Right lobe of liver (tissue), 6 donors: ENCODE measurements around the gene HOATZ. TPM values are rescaled to one million over a fixed set of nuclear protein-coding genes. Genes with fewer than 3 reads are reported as not detected.
A peak's percentile ranks its signal among the peaks of the same experiment; 100 is the strongest.

Experiments used
- ATAC-seq, 4 donors: fragments of 200-7000 bp; cut with Tn5 transposase; one replicate each; pipeline ENCODE4 v1.9.1; 2020; ENCODE audit warnings: mild to moderate bottlenecking in 4 of 4, moderate library complexity in 4 of 4
- DNase-seq, 3 donors: peaks; one replicate each; pipeline ENCODE4 v3.0.0-alpha.2; 2020
- H3K27ac ChIP-seq, 3 donors: fragments of 200-600 bp; one replicate each; pipeline ENCODE4 v1.8.0; 2022
- H3K27me3 ChIP-seq, 2 donors: fragments of 200-600 bp; one replicate each; pipeline ENCODE4 v1.8.0; 2022
- H3K36me3 ChIP-seq, 4 donors: fragments of 200-600 bp; sonication (generic) in 1 of 4; one replicate each; pipeline versions ENCODE4 v1.5.1 to v1.8.0; 2017 to 2022; ENCODE audit warnings: control low read depth in 1 of 4
- H3K4me1 ChIP-seq, 4 donors: fragments of 200-600 bp; sonication (generic) in 1 of 4; one replicate each; pipeline versions ENCODE4 v1.5.1 to v1.8.0; 2017 to 2022; ENCODE audit warnings: control low read depth in 1 of 4
- H3K4me3 ChIP-seq, 3 donors: fragments of 200-600 bp; one replicate each; pipeline ENCODE4 v1.8.0; 2022
- H3K9me3 ChIP-seq, 4 donors: fragments of 200-600 bp; sonication (generic) in 1 of 4; one replicate each; pipeline versions ENCODE4 v1.5.1 to v1.8.0; 2017 to 2022; ENCODE audit warnings: control low read depth in 1 of 4
- POLR2A ChIP-seq: fragments of 450-650 bp; IDR thresholded peaks from one replicate; pipeline ENCODE4 v1.6.1; 2017; ENCODE audit warnings: antibody characterized with exemption, mild to moderate bottlenecking
- WGBS: methylation state at CpG from one replicate; pipeline ENCODE4 v1.1.6; 2018; ENCODE audit warnings: low coverage, low lambda C conversion rate; ENCODE audit not compliant: insufficient coverage; ENCODE audit errors: missing lambda C conversion rate; 5-methylcytosine and 5-hydroxymethylcytosine counted together
- intact Hi-C, 2 donors: fragments of 100-400 bp; cut with DNase I; formaldehyde crosslinking; loops; one replicate each; pipeline versions ENCODE4 v1.11.2 to v1.14.1; 2022
- long read RNA-seq: library from polyadenylated mRNA; unstranded; transcript quantifications from one replicate; pipeline ENCODE4 v2.0.0, GENCODE V29; 2019
- total RNA-seq, 6 experiments: library from RNA; depleted of rRNA in 2 of 6; stranded (reverse); fragments of >200 nt in 2 of 6; fragmentation: NEBNext Ultra II Directional in 3 of 6; extraction: Animal tissue kit (Norgen Biotek cat#: 25700) in 3 of 6; gene quantifications; one replicate each; pipeline versions ENCODE4 v1.1.0 to v1.2.4, GENCODE V29; 2016 to 2023
- TF ChIP-seq, protein P1 (sequence below), 4 donors: fragments of 200-600 bp in 3 of 4; fragments of 450-650 bp in 1 of 4; IDR thresholded peaks; one replicate each; pipeline versions ENCODE4 v1.5.1 to v1.8.0; 2016 to 2022; ENCODE audit warnings: antibody characterized with exemption in 4 of 4, mild to moderate bottlenecking in 2 of 4
- donor health status: DM: no; HTN: yes; CAD: no.
- donor health status: DM: no; HTN: no; CAD: no.
- donor health status: DM: no; HTN: no; CAD: no.
- donor health status: DM: no; HTN: yes; CAD: no.
- donor health status: DM: no; HTN: yes; CAD: no.

HOATZ gene
- total RNA-seq: not detected
- long read RNA-seq: 0 reads

- H3K4me3 ChIP-seq: no peak within 1 kb of the TSS
- ATAC-seq (no peak), DNase-seq (no peak)
- no peak within 1 kb of the TSS for H3K27ac ChIP-seq
- peaks cover 0 to 28% of the 10 kb centered on the region in 2 donors for H3K27me3 ChIP-seq
- H3K36me3 ChIP-seq: no peaks in the 10 kb centered on the region
- TF ChIP-seq POLR2A: no peak
- peaks cover 0 to 9% (median 4%) of the 10 kb centered on the region in 4 donors for H3K4me1 ChIP-seq
- no peaks in the 10 kb centered on the region for H3K9me3 ChIP-seq
- intact Hi-C loops: no loop called here
- WGBS: 16% methylated on average over 28 of the region's 39 CpGs
Observed at GRCh38 chr11:111514216-111515031, at the start of gene HOATZ. Gene HOATZ, plus strand, starts transcription at chr11:111514778. Its CDS starts 7 bp downstream, at chr11:111514785.

- intact Hi-C loops: no loop called here
- ATAC-seq (no peak), DNase-seq (no peak)
- H3K4me1 ChIP-seq: no peaks in the 10 kb centered on the region
- no peaks in the 10 kb centered on the region for H3K36me3 ChIP-seq
- H3K27me3 ChIP-seq: no peaks in the 10 kb centered on the region
- H3K4me3 ChIP-seq: no peak overlapping the region
- no peak overlapping the region for H3K27ac ChIP-seq
- H3K9me3 ChIP-seq: no peaks in the 10 kb centered on the region
- TF ChIP-seq POLR2A: no peak
- TF ChIP-seq, protein P1, sequence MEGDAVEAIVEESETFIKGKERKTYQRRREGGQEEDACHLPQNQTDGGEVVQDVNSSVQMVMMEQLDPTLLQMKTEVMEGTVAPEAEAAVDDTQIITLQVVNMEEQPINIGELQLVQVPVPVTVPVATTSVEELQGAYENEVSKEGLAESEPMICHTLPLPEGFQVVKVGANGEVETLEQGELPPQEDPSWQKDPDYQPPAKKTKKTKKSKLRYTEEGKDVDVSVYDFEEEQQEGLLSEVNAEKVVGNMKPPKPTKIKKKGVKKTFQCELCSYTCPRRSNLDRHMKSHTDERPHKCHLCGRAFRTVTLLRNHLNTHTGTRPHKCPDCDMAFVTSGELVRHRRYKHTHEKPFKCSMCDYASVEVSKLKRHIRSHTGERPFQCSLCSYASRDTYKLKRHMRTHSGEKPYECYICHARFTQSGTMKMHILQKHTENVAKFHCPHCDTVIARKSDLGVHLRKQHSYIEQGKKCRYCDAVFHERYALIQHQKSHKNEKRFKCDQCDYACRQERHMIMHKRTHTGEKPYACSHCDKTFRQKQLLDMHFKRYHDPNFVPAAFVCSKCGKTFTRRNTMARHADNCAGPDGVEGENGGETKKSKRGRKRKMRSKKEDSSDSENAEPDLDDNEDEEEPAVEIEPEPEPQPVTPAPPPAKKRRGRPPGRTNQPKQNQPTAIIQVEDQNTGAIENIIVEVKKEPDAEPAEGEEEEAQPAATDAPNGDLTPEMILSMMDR (IDR thresholded peaks at IDR 0.05): no peak
- WGBS: 80% methylated on average over 1 of the region's 1 CpG
Observed at GRCh38 chr11:111465400-111465799, 49.2 kb upstream of the HOATZ start.

- Histone ChIP-seq H3K36me3 (no peaks in the 10 kb centered on the region), H3K27ac (no peak overlapping the region), H3K9me3 (no peaks in the 10 kb centered on the region), H3K4me3 (no peak overlapping the region), H3K4me1 (no peaks in the 10 kb centered on the region), H3K27me3 (no peaks in the 10 kb centered on the region)
- intact Hi-C loops: no loop called here
- TF ChIP-seq POLR2A: no peak
- TF ChIP-seq, protein P1 (IDR thresholded peaks at IDR 0.05): no peak
- DNase-seq (no peak), ATAC-seq (no peak)
Observed at GRCh38 chr11:111466615-111467014, 48.0 kb upstream of the HOATZ start.

GRCh38 chr11:111469200-111469599, 45.4 kb upstream of the HOATZ start:
- intact Hi-C loops: no loop called here
- ATAC-seq: peak in 1 of 4 donors; percentile 34
- Histone ChIP-seq H3K9me3 (peaks cover 0 to under 1% (median 0%) of the 10 kb centered on the region in 4 donors), H3K27me3 (no peaks in the 10 kb centered on the region), H3K36me3 (no peaks in the 10 kb centered on the region), H3K4me3 (no peak overlapping the region), H3K27ac (no peak overlapping the region), H3K4me1 (no peaks in the 10 kb centered on the region)
- no peak for TF ChIP-seq POLR2A
- TF ChIP-seq, protein P1 (IDR thresholded peaks at IDR 0.05): no peak
- 60% methylated on average over 4 of the region's 4 CpGs for WGBS
- no peak for DNase-seq

DNA sequence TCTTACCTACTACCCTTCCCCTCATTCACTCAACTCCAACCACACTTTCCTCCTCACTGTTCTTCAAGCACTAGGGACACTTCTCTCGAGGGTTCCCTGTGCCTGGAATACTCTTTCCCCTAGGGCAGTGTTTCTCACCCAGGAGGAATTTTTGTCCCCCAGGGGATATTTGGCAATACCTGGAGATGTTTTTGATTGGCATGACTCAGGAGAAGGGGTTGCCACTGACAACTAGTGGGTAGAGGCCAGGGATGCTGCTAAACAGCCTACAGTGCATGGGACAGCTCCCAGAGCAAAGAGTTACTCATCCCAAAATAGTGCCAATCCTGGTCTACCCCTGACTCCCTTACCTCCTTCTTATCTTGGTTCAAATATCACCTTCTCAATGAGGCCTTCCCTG, 42.4 kb upstream of the HOATZ start:
- Histone ChIP-seq H3K36me3 (no peaks in the 10 kb centered on the region), H3K4me1 (no peaks in the 10 kb centered on the region), H3K27me3 (no peaks in the 10 kb centered on the region), H3K4me3 (no peak overlapping the region), H3K27ac (no peak overlapping the region), H3K9me3 (peaks cover 0 to 7% (median 0%) of the 10 kb centered on the region in 4 donors)
- ATAC-seq (no peak), DNase-seq (no peak)
- intact Hi-C loops: no loop called here
- 100% methylated on average over 1 of the region's 1 CpG for WGBS
- no peak for TF ChIP-seq POLR2A
- TF ChIP-seq, protein P1 (IDR thresholded peaks at IDR 0.05): no peak
